ENCODE measurements around the gene NAPB.

Gene NAPB

DNA sequence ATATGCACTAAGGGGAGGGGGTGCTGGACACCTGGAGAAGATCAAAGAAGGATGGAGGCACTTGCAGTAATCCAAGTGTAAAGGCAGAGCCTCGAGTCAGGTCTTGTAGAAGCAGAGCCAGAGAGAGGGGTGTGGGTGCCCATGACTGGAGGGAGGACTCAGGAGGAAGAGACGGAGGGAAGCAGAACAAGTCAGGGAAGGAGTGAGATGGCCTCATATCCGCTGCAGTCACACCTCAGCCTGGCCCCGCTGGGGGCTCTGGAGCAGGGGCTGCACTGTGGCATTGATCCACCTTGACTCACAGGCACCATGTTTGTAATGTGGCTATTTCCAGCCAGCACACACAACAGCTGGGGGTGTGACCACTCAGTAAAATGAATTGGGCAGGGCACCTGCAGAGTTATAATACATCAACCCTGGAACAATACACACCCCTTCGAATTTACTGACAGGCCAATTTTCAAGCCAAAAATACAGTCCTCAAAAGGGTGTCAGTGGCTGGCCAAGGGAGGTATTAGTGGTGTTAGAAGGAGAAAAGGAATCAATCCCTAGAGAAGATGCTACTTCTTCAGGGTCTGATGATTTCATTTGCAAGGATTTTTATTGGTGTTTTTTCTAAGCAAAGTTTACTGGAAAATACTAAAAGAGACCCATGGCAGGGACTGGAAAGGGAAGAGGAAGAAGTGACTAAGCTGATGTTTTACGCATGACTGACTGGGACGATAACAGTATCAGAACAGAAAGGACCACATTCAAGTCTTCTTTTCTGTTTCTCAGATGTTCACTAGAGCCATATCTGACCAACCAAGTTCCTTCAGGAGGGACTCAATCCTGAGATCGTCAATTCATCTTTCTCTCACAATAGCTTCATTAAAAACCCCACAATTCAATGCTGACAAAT lies 89.6 kb downstream of the NAPB start:
- TF ChIP-seq, protein P1, sequence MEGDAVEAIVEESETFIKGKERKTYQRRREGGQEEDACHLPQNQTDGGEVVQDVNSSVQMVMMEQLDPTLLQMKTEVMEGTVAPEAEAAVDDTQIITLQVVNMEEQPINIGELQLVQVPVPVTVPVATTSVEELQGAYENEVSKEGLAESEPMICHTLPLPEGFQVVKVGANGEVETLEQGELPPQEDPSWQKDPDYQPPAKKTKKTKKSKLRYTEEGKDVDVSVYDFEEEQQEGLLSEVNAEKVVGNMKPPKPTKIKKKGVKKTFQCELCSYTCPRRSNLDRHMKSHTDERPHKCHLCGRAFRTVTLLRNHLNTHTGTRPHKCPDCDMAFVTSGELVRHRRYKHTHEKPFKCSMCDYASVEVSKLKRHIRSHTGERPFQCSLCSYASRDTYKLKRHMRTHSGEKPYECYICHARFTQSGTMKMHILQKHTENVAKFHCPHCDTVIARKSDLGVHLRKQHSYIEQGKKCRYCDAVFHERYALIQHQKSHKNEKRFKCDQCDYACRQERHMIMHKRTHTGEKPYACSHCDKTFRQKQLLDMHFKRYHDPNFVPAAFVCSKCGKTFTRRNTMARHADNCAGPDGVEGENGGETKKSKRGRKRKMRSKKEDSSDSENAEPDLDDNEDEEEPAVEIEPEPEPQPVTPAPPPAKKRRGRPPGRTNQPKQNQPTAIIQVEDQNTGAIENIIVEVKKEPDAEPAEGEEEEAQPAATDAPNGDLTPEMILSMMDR (IDR thresholded peaks at IDR 0.05): no peak

DNA sequence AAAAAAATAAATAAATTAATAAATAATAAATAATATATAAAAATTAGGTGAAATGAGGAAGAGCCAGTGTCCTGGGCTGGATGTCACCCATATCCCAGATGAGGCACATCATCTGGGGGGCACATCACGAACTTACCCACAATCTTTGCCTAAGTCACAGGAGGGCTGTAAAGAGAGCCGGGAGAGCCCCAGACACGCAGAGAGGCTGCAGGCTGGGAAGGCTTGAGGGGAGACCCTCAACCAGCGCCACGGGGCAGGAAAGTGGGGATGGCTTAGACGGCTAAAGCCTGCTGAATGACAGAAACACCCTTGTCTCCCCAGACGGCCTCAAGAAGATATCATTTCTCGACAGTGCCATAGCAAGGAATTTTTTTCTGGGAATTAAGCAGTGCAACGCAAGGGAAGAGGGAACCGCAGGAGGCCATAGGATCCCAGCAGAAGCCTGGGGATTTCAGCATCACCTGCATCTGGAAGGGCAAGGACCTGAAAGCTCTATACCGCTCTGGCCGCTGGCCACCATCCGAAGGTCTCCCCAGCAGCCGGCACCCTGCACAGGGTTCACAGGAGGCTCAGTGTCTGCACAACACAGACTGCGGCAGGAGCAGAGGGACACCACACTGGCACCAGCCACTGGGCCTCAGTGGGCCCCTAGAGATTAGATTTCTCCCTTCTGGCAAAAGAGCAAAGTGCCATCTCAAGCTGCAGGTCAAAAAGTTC lies 93.5 kb downstream of the NAPB start:
- TF ChIP-seq, protein P1 (IDR thresholded peaks at IDR 0.05): no peak

DNA sequence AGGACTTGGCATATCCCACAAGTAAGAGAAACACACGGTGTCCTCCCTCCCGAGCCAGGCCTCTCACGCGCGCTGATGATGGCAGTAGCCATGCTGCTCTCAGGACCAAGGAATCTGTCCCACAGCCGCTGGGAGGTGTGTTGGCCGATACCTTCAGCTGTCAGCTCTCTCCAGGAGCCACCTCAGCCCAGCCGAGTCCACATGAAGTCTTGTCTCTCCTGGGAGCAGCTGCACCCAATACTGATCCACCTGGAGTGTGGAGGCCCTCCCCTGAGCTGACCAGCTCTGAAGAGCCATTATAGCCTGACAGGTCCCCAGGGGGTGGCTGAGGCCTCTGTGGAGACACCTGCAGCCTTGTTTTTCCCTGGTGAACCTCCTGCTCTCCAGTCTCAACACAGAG lies 94.5 kb downstream of the NAPB start:
- TF ChIP-seq, protein P1 (IDR thresholded peaks at IDR 0.05): no peak

DNA sequence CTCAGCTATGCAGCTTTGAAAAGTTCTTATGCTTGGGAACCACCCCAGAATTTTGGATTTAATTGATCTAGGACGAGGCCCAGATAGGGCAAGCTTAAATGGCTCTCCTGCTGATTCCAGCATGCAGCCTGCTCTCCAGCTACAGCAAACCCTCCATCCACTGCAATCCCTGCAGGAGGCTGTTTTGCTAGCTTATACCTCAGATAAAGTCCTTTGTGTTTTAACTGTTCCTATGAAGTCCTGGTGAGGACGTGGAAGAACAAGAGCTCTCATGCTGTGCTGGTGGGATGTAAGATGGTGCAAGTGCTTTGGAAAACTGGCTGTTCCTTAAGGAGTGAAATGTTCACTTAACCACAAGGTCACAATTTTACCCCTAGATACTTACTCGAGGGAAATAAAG lies 96.2 kb downstream of the NAPB start:
- TF ChIP-seq, protein P1 (IDR thresholded peaks at IDR 0.05): no peak

Measured in LNCAP (cell line).